Right renal cortex interstitium (tissue), 3 donors: ENCODE measurements around the gene POM121L2. TPM values are rescaled to one million over a fixed set of nuclear protein-coding genes. Genes with fewer than 3 reads are reported as not detected.
"Not testable (repeated sequence)": the region's sequence is repeated elsewhere in the genome, so short reads cannot be mapped to it uniquely, and the experiment has no call there.

Source experiments
- DNase-seq, 3 donors: peaks; one replicate each; pipeline ENCODE4 v3.0.0-alpha.2; 2013; ENCODE audit warnings: low read depth in 3 of 3, low spot score in 2 of 3
- polyA plus RNA-seq, 3 donors: library from polyadenylated mRNA; unstranded; fragments of 120-200 nt; gene quantifications; one replicate each; pipeline ENCODE4 v1.2.1, GENCODE V29; 2013; ENCODE audit not compliant: insufficient read length in 3 of 3

POM121L2 gene
- polyA plus RNA-seq, 3 donors: not detected

DNA sequence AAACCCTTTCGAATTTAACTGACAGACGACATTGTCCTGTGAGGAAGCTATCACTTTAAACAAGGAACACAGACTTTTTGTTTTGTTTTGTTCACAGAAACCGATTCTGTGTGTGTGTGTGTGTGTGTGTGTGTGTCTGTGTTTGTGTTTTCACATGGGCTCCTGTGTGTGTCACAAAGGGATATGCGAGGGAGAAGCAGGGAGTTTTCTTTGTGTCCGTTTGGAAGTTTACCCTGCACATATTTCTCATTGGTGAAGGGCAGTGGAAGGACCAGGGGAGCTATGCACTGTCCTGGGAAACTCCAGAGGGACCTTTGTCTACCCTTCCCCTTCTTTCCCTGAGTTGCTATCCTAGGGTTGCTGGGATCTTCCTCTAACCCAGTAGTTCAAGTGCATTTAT is 17.7 kb downstream of the POM121L2 start:
- DNase-seq: no peak

DNA sequence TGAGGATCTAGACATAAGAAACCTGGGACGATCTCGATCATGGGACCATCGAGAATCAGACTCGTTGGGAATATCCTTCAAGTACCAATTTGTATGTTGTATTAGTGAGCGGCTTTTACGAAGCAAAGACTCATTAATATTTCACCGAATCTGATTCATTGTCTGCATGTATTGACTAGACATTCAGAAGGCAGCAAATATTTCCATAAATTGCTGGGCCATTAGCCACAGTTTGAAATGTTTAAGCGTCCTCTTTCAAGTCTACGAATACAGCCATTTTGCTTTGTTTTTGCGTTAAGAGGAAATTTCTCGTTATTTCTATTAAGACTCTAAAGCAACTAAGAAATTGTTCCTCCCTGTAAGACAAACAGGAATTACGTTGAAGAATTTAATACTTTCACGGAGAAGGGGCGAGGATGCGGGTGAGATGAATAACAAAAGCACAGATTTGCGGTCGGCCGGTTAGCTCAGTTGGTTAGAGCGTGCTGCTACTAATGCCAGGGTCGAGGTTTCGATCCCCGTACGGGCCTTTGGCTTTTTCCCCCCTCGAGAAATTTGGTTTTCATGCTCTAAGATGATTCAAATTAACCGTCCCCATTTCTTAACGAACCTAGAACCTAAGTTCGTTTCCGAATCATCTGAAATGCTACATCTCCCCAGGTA is 18.5 kb downstream of the POM121L2 start:
- DNase-seq: no peak

GRCh38 chr6:27290850-27291208 is 21.2 kb downstream of the POM121L2 start:
- no peak for DNase-seq

- no peak for DNase-seq
Measured at GRCh38 chr6:27290065-27290849, 21.8 kb downstream of the POM121L2 start.

- no peak for DNase-seq
Measured at GRCh38 chr6:27288136-27289044, 23.7 kb downstream of the POM121L2 start.

DNA sequence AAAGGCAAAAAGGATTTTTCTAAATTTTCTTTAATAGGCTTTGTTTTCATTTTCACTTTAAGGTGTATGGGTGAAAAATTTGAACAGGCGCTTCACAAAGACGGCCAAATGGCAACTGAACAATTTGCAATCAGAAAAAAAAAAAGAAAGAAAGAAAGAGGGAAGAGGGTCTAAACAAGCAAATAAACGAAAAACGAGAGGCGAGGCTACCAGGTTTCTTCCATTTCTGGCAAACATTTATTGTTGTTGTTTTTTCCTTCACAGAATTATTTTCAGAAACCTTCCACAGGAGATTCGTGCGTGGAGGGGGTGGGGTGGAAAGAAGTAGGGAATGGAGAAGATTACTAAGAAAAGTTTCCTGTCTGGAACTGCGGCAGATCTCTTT is 24.3 kb downstream of the POM121L2 start:
- no peak for DNase-seq

DNA sequence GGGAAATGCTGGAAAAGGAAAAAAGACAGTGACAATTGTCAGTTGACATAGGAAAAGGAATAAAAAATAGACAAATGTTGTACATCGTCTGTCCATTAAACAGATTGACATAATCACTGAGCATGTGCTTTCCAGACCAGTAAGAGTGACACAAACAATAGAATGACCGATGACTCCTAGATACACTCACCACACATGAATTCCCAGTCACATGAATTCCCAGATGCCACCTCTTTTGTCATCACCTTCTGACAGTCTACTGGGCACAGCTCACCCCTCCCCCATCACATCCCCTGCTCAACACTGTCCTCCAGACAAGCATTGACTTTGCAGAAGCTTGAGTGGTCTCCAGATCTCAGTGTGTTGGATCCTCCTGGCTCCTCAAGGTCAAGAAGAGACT is 25.9 kb downstream of the POM121L2 start:
- DNase-seq: no peak

DNA sequence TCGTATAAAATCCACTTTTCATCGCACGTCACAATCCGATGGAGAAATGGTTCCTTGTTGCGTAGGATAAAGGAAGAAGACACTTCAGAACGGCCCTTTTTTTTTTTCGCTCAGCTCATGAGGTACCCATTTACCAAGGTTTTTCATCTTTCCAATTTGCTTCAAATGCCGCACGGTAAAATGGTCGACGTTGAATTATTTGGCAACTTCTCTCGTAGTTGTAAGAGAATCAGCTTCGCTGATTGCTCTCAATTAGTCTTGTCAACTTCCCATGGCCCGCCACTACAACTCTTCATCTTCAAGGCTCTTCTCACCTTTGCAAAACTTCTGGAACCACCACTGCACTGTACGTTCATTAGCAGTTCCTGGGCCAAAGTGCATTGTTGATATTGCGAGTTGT is 28.8 kb downstream of the POM121L2 start:
- DNase-seq: no peak

DNA sequence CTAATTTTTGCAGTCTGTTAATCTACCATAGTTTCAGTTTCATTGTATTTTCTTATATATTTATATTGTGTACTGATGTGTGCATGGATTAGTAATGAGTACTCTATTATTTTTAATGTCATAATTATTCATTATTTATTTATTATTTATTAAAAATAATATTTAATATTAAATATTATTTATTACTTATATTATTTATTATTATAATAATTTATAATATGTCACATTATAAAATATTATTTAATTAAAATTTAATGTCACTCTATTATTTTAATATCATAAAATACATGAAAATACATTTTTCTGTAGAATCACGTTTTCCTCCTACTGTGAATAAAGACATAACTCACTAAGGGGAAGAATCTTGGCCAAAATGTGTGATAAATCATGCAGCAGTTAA is 30.5 kb downstream of the POM121L2 start:
- no peak for DNase-seq

GRCh38 chr6:27281105-27281539 is 31.0 kb downstream of the POM121L2 start:
- DNase-seq: no peak

GRCh38 chr6:27280540-27281000 is 31.5 kb downstream of the POM121L2 start:
- no peak for DNase-seq

GRCh38 chr6:27280064-27280539 is 32.0 kb downstream of the POM121L2 start:
- no peak for DNase-seq

DNA sequence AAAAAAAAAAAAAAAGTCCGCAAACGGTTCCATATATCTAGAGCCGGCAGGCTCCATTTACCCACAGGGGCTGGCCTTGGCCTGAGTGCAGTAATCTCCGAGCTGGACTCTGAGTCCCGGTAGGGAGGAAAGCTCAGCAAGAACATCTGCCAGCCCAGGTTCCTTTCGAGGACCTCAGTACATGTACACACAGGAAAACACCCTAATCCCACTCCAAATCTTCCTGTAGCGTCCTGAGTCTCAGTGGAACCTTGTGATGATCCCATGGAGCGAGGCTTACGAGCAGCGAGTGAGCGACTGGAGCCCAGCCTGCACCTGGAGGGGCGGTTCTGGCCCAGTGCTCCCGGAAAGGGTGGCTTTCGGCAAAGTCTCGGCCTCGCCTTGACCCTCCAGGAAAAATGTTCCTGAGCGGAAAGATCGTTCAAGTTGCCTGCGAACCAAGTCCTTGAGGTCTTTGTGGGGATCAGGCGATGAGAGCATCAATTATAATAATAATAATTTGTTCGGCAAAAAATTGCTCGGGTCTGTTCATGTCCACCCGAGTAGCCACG is 32.5 kb downstream of the POM121L2 start:
- DNase-seq: no peak

- DNase-seq: no peak
Measured at GRCh38 chr6:27275025-27275956, 36.8 kb downstream of the POM121L2 start.

DNA sequence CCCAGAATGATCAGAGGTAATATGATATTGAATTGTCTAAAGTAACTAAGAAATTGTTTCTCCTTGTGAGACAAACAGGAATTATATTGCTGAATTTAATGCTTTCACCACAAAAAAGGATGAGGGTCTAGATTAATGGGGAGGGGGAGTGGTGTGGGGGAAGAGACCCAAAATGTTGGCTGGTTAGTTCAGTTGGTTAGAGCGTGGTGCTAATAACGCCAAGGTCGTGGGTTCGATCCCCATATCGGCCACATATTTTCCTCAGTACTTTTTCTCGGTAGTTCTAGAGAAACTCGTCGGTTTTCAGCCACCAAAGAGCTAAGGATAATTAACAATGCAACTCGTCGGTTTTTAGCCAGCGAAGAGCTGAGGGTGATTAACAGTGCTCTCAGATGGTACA is 38.3 kb downstream of the POM121L2 start:
- no peak for DNase-seq

- no peak for DNase-seq
Measured at GRCh38 chr6:27268803-27269202, 43.3 kb downstream of the POM121L2 start.

- no peak for DNase-seq
Measured at GRCh38 chr6:27267857-27268434, 44.1 kb downstream of the POM121L2 start.

DNA sequence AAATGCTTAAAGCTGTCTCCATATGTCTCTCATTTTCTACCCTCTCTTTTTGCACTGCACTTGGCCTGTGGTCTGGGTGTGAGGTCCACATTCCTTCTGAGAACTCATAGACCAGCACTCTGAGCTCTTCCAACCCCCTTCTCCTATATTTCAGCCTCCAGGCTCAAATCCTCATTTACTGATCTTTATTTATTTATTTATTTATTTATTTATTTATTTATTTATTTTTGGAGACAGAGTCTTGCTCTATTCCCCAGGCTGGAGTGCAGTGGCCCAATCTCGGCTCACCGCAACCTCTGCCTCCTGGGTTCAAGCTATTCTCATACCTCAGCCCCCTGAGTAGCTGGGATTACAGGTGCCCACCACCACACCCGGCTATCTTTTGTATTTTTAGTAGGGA is 45.1 kb downstream of the POM121L2 start:
- not testable (repeated sequence) for DNase-seq

DNA sequence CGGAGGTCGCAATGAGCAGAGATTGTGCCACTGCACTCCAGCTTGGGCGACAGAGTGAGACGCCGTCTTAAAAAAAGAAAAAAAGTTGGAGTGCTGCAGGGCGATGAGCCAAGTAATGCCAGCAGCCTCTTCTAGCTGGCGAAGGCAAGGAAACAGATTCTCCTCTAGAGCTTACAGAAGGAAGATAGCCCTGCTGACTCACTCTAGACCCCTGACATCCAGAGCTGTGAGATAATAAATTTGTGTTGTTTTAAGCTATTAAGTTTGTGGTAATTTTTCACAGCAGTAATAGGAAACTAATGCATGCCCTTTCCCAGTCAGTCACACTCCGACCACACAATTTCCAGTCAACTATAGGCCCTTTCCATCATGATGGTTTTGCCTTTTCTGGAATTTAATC is 48.2 kb downstream of the POM121L2 start:
- no peak for DNase-seq
